Heart right ventricle (tissue), 16 donors: Measurements from ENCODE around the gene PLEKHG4B. TPM values are rescaled to one million over a fixed set of nuclear protein-coding genes. Genes with fewer than 3 reads are reported as not detected.
"Not testable (repeated sequence)": the region's sequence is repeated elsewhere in the genome, so short reads cannot be mapped to it uniquely, and the experiment has no call there.

Source experiments
- ATAC-seq, 8 donors: fragments of 200-7000 bp; cut with Tn5 transposase; one replicate each; pipeline ENCODE4 v1.9.1; 2020; ENCODE audit warnings: mild to moderate bottlenecking in 8 of 8, moderate library complexity in 8 of 8, moderate number of reproducible peaks in 1 of 8
- DNase-seq, 2 donors: peaks; one replicate each; pipeline ENCODE4 v3.0.0-alpha.2; 2020
- H3K27ac ChIP-seq, 10 donors: fragments of 200-600 bp; sonication (generic) in 2 of 10; one replicate each; pipeline versions ENCODE4 v1.5.0 to v1.8.0; 2020 to 2022; ENCODE audit warnings: mild to moderate bottlenecking in 3 of 10
- H3K27me3 ChIP-seq, 7 donors: fragments of 200-600 bp; one replicate each; pipeline ENCODE4 v1.8.0; 2021 to 2022; ENCODE audit warnings: mild to moderate bottlenecking in 2 of 7
- H3K36me3 ChIP-seq, 9 donors: fragments of 200-600 bp; sonication (generic) in 1 of 9; one replicate each; pipeline versions ENCODE4 v1.5.0 to v1.8.0; 2020 to 2022; ENCODE audit warnings: mild to moderate bottlenecking in 2 of 9
- H3K4me1 ChIP-seq, 9 donors: fragments of 200-600 bp; sonication (generic) in 1 of 9; one replicate each; pipeline versions ENCODE4 v1.5.0 to v1.8.0; 2020 to 2022; ENCODE audit warnings: mild to moderate bottlenecking in 4 of 9
- H3K4me3 ChIP-seq, 10 donors: fragments of 200-600 bp; sonication (generic) in 2 of 10; one replicate each; pipeline versions ENCODE4 v1.5.0 to v1.8.0; 2020 to 2022; ENCODE audit warnings: mild to moderate bottlenecking in 7 of 10, moderate library complexity in 2 of 10
- H3K9me3 ChIP-seq, 11 donors: fragments of 200-600 bp in 10 of 11; sonication (generic) in 2 of 11; one replicate each; pipeline versions ENCODE4 v1.5.0 to v1.8.0; 2013 to 2022; ENCODE audit warnings: mild to moderate bottlenecking in 2 of 11, control low read depth in 1 of 11, moderate library complexity in 1 of 11
- WGBS, 2 donors: extraction: QIAGEN DNeasy Blood & Tissue Kit; methylation state at CpG; one replicate each; pipeline ENCODE4 v1.1.7; 2013; ENCODE audit warnings: inconsistent platforms in 1 of 2; 5-methylcytosine and 5-hydroxymethylcytosine counted together
- intact Hi-C, 10 donors: fragments of 100-400 bp; cut with DNase I; formaldehyde crosslinking; loops; one replicate each; pipeline versions ENCODE4 v1.11.1 to v1.14.2; 2022
- long read RNA-seq, 3 donors: library from polyadenylated mRNA; unstranded; transcript quantifications; one replicate each; pipeline ENCODE4 v2.0.0, GENCODE V29; 2020 to 2021
- polyA plus RNA-seq, 2 donors: library from polyadenylated mRNA; stranded (reverse); fragments of 200-250 nt; gene quantifications; one replicate each; pipeline ENCODE4 v1.2.3, GENCODE V29; 2013
- total RNA-seq, 10 donors: library from RNA; stranded (reverse); fragmentation: NEBNext Ultra II Directional in 3 of 10; extraction: Animal tissue kit (Norgen Biotek cat#: 25700) in 3 of 10; gene quantifications; one replicate each; pipeline versions ENCODE4 v1.2.1 to v1.2.4, GENCODE V29; 2021 to 2023
- TF ChIP-seq, protein P1 (sequence below), 9 donors: fragments of 200-600 bp; sonication (generic) in 2 of 9; IDR thresholded peaks; one replicate each; pipeline versions ENCODE4 v1.5.0 to v1.8.0; 2021 to 2022; ENCODE audit warnings: antibody characterized with exemption in 9 of 9, mild to moderate bottlenecking in 5 of 9, moderate library complexity in 1 of 9
- donor health status: Arrhythmogenic right ventricular cardiomyopathy.
- donor health status: ischemic (EF 13 %, LVEDD 7.1; RV severe dilation, severe dysfunction).
- donor health status: healthy with polysubstance abuse.
- donor health status: DM: no; HTN: yes; CAD: no.
- donor health status: DM: no; HTN: no; CAD: no.
- donor health status: ischemic (EF 25% LVEDD 6.9; RV normal size, moderate dysfunction).
- donor health status: ischemic (EF 25% LVEDD 5.7; RV mildly dilated, moderate dysfunction).
- donor health status: healthy.
- donor health status: DM: yes; HTN: yes; CAD: no.
- donor health status: Ischemic cardiomyopathy.
- donor health status: ischemic (EF 35%, LVEDD 5.7; RV mildly dilated, moderate dysfunction).
- donor health status: nonischemic (EF 11% LVEDD 7.7; RV severe dilation, severe dysfunction).
- donor health status: DM: yes; HTN: yes; CAD: no.
- donor health status: PGD.
- donor health status: ischemic (EF 29% LVEDD 5.4; RV normal size, mild dysfunction).
- donor health status: nonischemic (EF 23%, LVEDD 6.1; RV moderate dilation, normal function).

The PLEKHG4B gene, protein sequence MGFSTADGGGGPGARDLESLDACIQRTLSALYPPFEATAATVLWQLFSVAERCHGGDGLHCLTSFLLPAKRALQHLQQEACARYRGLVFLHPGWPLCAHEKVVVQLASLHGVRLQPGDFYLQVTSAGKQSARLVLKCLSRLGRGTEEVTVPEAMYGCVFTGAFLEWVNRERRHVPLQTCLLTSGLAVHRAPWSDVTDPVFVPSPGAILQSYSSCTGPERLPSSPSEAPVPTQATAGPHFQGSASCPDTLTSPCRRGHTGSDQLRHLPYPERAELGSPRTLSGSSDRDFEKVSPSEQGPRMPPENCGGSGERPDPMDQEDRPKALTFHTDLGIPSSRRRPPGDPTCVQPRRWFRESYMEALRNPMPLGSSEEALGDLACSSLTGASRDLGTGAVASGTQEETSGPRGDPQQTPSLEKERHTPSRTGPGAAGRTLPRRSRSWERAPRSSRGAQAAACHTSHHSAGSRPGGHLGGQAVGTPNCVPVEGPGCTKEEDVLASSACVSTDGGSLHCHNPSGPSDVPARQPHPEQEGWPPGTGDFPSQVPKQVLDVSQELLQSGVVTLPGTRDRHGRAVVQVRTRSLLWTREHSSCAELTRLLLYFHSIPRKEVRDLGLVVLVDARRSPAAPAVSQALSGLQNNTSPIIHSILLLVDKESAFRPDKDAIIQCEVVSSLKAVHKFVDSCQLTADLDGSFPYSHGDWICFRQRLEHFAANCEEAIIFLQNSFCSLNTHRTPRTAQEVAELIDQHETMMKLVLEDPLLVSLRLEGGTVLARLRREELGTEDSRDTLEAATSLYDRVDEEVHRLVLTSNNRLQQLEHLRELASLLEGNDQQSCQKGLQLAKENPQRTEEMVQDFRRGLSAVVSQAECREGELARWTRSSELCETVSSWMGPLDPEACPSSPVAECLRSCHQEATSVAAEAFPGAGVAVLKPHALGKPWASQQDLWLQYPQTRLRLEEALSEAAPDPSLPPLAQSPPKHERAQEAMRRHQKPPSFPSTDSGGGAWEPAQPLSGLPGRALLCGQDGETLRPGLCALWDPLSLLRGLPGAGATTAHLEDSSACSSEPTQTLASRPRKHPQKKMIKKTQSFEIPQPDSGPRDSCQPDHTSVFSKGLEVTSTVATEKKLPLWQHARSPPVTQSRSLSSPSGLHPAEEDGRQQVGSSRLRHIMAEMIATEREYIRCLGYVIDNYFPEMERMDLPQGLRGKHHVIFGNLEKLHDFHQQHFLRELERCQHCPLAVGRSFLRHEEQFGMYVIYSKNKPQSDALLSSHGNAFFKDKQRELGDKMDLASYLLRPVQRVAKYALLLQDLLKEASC (N-terminal part only)
- under 1 TPM in 3 of 10 donors, not detected in 7; 0.02 to 0.14 (median 0.07) TPM for total RNA-seq
- under 1 TPM in 1 of 2 donors, not detected in 1; under 0.01 TPM for polyA plus RNA-seq
- long read RNA-seq, donor 1 = 0 reads
- long read RNA-seq, donor 2 = 0 reads
- long read RNA-seq, donor 3 = 0 reads

DNA sequence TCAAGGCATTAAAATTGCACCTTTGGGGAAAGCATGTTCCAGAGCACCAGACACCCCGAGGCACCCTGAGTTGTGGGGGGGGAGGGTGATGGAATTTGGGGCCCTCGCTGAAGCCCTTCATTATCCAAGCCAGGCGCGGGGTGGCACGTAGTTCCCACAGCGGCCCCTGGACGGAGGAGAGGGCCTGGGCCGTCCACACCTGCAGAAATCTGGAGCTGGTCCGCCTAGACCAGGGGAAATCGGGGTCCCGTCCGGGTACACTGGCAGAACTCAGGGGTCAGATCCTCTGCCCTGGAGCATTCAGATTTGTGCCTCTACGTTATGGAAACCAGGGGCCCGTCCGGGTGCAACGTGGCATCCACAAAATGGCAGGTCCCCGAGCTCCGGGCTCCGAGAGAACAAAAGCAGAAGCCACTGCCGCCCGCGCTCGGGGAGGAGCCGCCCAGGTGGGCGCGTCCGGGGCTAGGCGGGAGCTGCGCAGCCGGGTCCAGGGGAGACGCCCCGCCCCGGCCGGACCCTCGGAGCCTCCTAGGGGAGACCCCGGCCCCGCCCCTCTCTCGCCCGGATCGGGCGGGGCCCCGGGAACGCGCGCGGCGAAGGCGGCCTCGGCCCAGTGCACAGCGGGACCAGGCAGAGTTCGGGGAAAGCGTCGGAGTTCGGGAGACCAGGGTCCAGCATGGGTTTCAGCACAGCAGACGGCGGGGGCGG lies at the start of gene PLEKHG4B:
TSS of gene PLEKHG4B (plus strand) at position 613 of the 708 bp plus-strand sequence. CDS start at position 677, 64 bp downstream.
- H3K27me3 ChIP-seq = peaks cover 6 to 88% (median 75%) of the 10 kb centered on the region in 7 donors
- H3K4me3 ChIP-seq = peak within 1 kb of the TSS in 8 of 10 donors; percentile 12 to 43 (median 40)
- peaks cover 0 to 7% (median 0%) of the 10 kb centered on the region in 11 donors for H3K9me3 ChIP-seq
- peak in 2 of 8 donors; percentile 28 to 38 for ATAC-seq
- WGBS, 2 donors = 9% methylated on average over 53 to 57 of the region's 57 CpGs
- TF ChIP-seq, protein P1, sequence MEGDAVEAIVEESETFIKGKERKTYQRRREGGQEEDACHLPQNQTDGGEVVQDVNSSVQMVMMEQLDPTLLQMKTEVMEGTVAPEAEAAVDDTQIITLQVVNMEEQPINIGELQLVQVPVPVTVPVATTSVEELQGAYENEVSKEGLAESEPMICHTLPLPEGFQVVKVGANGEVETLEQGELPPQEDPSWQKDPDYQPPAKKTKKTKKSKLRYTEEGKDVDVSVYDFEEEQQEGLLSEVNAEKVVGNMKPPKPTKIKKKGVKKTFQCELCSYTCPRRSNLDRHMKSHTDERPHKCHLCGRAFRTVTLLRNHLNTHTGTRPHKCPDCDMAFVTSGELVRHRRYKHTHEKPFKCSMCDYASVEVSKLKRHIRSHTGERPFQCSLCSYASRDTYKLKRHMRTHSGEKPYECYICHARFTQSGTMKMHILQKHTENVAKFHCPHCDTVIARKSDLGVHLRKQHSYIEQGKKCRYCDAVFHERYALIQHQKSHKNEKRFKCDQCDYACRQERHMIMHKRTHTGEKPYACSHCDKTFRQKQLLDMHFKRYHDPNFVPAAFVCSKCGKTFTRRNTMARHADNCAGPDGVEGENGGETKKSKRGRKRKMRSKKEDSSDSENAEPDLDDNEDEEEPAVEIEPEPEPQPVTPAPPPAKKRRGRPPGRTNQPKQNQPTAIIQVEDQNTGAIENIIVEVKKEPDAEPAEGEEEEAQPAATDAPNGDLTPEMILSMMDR (IDR thresholded peaks at IDR 0.05) = no peak
- DNase-seq = no peak
- no peak within 1 kb of the TSS for H3K27ac ChIP-seq
- H3K36me3 ChIP-seq = no peaks in the 10 kb centered on the region
- peaks cover 0 to 5% (median 0%) of the 10 kb centered on the region in 9 donors for H3K4me1 ChIP-seq
- intact Hi-C loops = no loop called here

DNA sequence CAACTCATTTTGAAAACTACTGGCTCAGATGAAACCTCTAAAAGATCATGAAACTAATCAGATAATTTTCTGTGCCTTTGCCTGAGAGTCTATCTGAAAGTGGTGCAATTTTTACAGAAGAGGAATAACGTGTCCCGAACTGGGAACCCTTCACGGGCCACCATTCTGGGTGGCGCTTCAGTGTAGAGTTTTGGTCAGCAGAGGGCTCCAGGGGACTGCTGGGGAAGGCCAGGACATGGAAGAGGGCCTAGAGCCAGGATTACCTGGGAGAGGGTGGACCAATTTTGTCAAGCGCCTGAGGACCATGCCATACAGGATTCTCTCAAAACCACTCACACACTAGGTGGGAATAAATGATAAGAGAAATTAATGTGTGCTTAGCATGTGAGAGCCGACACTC lies 49.7 kb upstream of the PLEKHG4B start:
- Histone ChIP-seq H3K27me3 (peaks cover 0 to 34% (median 16%) of the 10 kb centered on the region in 7 donors), H3K9me3 (no peaks in the 10 kb centered on the region), H3K36me3 (no peaks in the 10 kb centered on the region), H3K4me1 (no peaks in the 10 kb centered on the region), H3K4me3 (no peak overlapping the region), H3K27ac (no peak overlapping the region)
- DNase-seq (no peak), ATAC-seq (peak in 1 of 8 donors; percentile 58)
- intact Hi-C loops = no loop called here
- WGBS, 2 donors = 39 to 44% methylated on average over 6 of the region's 6 CpGs
- TF ChIP-seq, protein P1 (IDR thresholded peaks at IDR 0.05) = peak in 7 of 9 donors; percentile 19 to 41 (median 26)

DNA sequence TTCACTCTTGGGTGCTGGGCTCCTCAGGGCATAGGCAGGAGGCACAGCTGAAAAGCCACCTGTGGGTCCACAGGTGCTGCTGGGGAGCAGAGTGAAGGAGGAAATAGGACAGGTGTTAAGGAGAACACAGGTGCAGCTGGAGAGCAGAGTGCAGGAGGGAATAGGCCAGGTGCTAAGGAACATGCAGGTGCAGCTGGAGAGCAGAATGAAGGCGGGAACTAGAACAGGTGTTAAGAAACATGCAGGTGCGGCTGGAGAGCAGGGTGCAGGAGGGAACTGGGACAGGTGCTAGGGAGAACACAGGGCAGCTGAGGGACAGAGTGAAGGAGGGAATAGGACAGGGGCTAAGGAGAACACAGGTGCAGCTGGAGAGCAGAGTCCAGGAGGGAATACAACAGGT lies 43.8 kb upstream of the PLEKHG4B start:
- ATAC-seq (no peak), DNase-seq (no peak)
- WGBS, 2 donors = 64 to 88% methylated on average over 2 of the region's 2 CpGs
- Histone ChIP-seq H3K27ac (no peak overlapping the region), H3K36me3 (no peaks in the 10 kb centered on the region), H3K4me1 (peaks cover 0 to 5% (median 0%) of the 10 kb centered on the region in 9 donors), H3K27me3 (peaks cover 4 to 46% (median 29%) of the 10 kb centered on the region in 7 donors), H3K4me3 (no peak overlapping the region), H3K9me3 (peaks cover 0 to 6% (median 0%) of the 10 kb centered on the region in 11 donors)
- intact Hi-C loops = no loop called here
- TF ChIP-seq, protein P1 (IDR thresholded peaks at IDR 0.05) = no peak

DNA sequence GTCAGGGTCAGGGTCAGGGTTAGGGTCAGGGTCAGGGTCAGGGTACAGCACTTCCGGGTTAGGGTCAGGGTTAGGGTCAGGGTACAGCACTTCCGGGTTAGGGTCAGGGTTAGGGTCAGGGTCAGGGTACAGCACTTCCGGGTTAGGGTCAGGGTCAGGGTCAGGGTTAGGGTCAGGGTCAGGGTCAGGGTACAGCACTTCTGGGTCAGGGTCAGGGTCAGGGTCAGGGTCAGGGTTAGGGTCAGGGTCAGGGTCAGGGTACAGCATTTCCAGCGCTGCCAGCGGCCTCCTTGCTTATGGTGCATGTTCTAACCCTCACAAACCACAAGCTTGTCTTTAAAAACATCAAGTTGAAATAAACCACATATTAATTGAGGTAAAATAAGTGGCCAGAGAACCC lies 42.4 kb upstream of the PLEKHG4B start:
- H3K36me3 ChIP-seq, DNase-seq, H3K4me3 ChIP-seq, intact Hi-C loops, ATAC-seq, H3K9me3 ChIP-seq, H3K27ac ChIP-seq: not testable (repeated sequence)
- WGBS, 2 donors = 84 to 91% methylated on average over 5 of the region's 5 CpGs
- H3K27me3 ChIP-seq = peaks cover 8 to 60% (median 42%) of the 10 kb centered on the region in 7 donors
- peaks cover 4 to 17% (median 8%) of the 10 kb centered on the region in 9 donors for H3K4me1 ChIP-seq
